ENCODE results near the gene NBPF11.
"Not testable (repeated sequence)": the region's sequence is repeated elsewhere in the genome, so short reads cannot be mapped to it uniquely, and the experiment has no call there.

The NBPF11 gene

DNA sequence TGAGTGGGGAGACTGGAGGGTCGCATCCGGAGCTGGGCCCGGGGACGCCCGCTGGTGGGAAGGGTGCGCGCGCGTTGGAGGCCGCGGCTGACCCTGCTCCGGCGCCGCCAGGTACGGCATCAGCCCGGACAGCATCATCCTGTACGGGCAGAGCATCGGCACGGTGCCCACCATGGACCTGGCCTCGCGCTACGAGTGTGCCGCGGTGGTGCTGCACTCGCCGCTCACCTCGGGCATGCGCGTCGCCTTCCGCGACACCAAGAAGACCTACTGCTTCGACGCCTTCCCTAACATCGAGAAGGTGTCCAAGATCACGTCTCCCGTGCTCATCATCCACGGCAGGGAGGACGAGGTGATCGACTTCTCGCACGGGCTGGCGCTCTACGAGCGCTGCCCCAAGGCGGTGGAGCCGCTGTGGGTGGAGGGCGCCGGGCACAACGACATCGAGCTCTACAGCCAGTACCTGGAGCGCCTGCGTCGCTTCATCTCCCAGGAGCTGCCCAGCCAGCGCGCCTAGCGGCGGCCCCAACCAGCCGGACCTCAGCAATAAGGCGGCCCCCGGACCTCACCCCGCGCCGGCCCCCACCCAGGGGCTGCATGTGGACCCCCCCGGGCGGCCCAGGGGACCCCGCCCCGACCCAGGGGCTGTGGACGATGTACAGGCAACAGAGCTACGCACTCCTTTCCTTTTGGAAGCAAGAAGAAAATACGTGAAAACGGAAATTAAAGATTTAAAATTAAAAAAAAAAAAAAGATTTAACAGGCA, 2.8 kb downstream of the NBPF11 start:
- DNase-seq (ENCODE audit: low read depth) = not testable (repeated sequence)

DNA sequence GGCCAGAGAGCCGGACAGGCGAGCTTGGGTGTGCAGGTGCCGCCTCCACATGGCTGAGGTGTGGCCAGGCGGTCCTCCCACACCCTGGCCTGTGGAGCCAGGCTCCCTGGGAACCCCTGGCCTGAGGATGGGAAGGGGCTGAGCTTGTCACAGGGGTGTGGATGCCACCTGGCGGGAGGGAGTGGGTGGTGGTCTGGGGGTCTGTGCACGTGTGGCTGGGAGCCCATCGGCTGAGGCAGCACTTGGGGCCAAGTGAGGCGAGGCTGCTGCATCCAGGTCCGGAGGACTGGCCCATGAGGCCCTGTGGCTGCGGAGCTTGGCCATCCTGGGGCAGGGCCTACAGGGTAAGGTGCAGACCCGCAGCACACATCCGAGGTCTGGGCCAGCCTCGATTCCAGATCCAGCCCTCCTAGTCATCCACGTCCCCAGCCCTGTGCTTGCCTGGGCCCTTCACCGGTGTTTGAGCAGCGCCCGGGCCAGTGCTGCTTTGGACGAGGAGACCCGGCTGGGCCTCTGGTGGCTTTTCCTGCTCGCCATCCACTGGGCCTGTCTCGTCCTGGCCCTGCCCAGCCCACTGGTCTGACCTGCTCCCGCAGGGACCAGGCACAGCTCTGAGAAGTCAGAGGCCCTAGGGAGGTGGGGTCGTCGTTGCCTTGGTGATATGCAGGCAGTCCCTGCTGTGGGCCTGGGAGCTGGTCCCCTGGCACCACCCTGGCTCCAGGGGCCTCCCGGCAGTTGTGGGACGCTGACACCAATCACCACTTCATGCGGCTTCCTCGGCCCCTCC, 4.8 kb downstream of the NBPF11 start:
- not testable (repeated sequence) for DNase-seq (ENCODE audit: low read depth)

DNA sequence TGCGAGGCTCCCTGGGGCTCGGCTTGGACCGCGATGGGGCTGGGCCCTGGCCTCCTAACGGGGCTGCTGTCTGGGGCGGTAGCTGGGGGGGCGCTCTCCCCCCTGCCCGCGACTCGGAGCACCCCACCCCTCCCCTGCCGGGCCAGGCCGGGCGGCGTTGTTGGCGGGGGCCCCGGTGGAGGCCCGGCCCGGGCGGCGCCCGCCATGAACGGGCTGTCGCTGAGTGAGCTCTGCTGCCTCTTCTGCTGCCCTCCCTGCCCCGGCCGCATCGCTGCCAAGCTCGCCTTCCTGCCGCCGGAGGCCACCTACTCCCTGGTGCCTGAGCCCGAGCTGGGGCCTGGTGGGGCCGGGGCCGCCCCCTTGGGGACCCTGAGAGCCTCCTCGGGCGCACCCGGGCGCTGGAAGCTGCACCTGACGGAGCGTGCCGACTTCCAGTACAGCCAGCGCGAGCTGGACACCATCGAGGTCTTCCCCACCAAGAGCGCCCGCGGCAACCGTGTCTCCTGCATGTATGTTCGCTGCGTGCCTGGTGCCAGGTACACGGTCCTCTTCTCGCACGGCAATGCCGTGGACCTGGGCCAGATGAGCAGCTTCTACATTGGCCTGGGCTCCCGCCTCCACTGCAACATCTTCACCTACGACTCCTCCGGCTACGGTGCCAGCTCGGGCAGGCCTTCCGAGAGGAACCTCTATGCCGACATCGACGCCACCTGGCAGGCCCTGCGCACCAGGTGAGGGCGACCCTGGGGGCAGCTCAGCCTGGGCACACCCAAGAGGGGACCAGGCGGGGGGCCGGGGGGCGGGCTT, 5.7 kb downstream of the NBPF11 start:
- DNase-seq (ENCODE audit: low read depth) = not testable (repeated sequence)

DNA sequence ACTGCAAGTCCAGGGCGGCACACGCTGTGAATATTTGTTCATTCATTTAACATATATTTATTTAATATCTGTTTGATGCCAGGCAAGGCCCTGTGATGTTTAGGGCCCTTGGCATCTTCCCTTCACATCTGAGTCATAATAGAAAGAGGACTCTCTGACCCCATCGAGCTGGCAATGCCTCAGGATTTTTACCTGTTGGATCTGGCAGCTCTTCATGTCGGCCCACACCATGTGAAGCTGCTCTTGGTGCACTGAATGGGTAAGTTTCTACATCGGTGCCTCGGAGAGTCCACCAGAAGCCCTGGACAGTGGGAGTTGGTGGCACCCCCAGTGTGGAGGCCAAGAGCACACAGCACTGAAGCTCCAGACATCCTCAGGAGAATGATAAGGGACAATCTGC, 8.9 kb downstream of the NBPF11 start:
- DNase-seq (ENCODE audit: low read depth) = not testable (repeated sequence)

DNA sequence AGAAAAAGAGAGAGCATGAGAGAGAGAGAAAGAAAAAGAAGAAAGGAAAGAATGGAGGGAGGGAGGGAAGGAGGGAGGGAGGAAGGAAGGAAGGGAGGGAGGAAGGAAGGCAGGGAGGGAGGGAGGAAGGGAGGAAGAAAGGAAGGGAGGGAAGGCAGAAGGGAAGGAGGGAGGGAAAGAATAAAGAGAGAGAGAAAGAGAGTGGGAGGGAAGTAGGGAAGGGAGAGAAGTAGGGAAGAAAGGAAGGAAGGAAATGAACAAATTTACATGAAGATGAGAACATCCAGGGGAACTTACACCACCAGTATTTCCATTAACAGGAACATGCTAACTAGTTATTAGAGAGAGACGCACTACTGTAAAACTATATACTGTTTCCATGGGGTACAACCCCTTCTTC, 10.1 kb downstream of the NBPF11 start:
- not testable (repeated sequence) for DNase-seq (ENCODE audit: low read depth)

DNA sequence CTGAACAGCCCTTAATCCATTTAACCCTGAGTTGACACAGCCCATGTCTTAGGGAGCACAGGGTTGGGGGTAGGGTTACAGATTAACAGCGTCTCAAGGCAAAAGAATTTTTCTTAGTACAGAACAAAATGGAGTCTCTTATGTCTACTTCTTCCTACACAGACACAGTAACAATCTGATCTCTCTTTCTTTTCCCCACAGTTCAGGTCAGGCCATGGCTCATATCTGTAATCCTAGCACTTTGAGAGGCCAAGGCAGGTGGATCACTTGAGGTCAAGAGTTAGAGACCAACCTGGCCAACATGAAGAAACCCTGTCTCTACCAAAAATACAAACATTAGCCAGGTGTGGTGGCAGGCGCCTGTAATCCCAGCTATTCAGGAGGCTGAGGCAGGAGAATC, 13.5 kb downstream of the NBPF11 start:
- not testable (repeated sequence) for DNase-seq (ENCODE audit: low read depth)

DNA sequence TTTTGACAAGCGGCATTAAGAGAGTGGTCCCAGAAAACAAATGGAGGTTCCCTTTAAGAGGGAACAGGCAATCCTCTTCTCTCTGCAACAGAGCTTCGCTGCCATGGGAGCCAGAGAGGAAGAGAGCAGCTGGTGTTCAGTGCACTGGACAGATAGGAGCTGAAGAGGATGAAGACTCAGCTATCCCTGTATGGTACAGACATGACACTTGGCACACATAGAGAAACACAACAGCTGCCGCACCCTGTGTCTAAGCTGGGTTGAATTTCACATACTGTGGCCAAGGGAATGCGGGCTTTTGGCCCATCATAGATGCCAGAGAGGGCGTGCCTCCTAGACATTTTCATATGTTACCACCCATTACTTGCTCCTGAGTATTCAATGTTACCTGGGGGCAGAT, 29.7 kb downstream of the NBPF11 start:
- DNase-seq (ENCODE audit: low read depth) = not testable (repeated sequence)

DNA sequence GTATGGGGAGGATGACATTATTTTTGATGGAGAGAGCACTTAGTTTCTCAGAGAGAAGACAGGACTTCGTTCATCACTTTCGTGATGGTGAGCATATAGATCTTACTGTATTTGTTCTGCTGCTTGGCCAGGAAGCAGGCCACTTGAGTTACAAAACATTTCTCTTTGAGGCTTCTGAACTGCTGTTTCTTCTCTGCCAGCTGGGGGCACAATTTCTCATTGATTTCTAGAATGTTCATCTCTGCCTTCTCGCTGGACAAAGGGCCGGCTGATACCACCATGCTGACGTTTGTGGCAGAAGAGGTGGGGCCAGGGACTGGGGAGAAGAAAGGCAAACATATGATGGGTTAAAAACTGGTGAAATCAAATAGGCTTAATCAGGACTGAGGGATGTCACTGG, 31.7 kb downstream of the NBPF11 start:
- DNase-seq (ENCODE audit: low read depth) = peak; percentile 45

DNA sequence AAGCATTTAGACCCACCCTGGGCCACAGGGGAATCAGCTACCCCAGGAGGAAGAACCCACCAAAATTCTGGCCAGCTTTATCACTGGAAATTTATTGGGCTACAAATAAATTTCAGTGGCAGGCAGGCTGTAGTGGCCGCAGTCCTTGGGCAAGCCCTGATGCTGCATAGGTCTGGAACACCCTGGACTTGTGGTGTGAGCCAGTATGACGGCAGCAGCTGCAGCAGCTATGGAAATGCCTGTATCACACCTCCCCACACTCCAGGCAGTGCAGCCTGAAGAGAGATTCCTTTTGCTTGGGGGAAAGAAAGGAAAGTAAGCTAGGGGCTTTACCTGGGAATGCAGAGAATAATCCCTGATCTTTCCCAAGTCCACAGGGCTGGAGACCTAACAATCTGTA, 56.3 kb downstream of the NBPF11 start:
- DNase-seq (ENCODE audit: low read depth) = not testable (repeated sequence)

DNA sequence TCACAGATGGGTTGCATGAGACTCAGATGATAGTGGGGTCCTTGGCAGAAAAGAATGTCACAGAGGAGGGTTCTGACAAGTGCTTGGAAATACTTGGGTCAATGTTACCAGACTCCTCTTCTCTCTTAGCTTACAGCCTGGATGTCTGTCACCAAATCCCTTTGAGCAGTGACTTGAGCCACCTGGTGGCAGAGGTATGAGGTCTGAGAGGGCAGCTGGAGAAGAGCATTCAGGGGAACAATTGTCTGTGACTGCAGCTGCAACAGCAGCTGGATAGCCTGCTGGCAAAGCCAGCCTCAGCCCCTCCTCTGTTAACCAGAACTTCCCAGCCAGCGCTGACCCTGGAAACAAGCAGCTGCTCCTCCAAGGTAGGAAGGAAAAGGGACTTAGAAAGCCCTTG, 65.9 kb downstream of the NBPF11 start:
- not testable (repeated sequence) for DNase-seq (ENCODE audit: low read depth)

DNA sequence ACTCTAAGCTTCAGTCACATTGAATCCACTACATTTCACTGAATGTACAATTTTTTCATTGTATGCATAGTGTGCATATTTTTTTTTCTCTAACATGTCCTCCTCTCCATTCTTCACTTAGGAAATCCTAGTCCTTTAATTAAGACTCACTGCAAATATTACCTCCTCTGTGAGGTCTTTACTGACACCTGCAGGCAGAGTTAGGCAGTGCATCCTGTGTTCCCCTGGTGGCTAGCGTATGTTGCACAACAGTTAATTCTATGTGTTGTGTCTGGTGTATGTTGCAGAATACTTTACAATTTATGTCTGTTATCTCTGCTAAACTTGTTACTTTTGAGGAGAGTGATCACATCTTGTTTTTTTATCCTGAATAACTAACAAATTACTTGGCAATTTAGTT, 70.9 kb downstream of the NBPF11 start:
- DNase-seq (ENCODE audit: low read depth) = not testable (repeated sequence)

DNA sequence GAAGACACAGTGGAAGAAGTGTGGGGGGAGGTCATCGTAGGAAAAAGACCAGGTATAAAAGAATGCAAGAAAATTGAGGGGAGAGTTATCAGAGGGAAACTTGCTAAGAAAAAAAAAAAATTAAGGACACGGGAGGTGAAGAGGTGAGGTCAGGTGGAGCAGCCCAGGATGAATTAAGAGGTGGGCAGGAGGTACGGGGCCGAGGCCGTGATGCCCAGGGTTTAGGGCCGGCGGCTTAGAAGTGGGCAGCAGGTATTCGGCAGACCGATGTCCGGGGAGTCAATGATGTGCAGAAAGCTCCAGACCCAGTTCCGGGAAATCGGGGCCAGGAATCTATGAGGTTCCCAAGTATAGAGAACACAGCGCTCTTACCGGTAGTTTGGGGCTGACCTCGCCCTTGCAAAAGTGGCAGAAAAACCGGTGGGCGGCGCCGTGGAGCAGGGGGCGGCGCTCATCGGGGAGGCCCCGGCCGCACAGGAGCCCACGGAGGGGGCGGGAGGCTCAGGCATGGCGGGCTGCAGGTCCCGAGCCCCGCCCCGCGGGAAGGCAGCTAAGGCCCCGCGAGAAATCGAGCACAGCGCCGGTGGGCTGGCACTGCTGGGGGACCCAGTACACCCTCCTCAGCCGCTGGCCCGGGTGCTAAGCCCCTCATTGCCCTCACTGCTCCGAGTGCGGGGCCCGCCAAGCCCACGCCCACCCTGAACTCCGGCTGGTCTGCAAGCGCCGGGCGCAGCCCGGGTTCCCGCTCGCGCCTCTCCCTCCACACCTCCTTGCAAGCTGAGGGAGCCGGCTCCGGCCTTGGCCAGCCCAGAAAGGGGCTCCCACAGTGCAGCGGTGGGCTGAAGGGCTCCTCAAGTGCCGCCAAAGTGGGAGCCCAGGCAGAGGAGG, 73.2 kb downstream of the NBPF11 start:
- DNase-seq (ENCODE audit: low read depth) = not testable (repeated sequence)

DNA sequence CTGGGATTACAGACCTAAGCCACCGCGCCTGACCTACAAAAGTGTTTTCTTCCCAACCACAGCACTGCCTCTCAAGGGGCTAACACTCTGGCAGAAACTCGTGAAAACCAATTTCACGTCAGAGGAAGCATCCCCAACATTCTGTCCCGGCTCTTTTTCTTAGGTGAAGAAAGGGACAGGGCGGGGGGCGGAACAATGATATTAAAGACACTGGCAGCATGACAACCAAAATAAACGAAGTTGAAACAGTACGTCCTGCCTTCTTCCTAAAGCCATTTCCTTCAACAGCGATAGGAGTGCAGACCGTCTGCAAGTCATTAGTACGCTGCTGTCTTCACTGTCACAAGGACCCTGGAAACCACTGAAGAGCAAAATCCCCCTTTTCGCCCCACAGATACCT, 74.0 kb downstream of the NBPF11 start:
- DNase-seq (ENCODE audit: low read depth) = not testable (repeated sequence)

DNA sequence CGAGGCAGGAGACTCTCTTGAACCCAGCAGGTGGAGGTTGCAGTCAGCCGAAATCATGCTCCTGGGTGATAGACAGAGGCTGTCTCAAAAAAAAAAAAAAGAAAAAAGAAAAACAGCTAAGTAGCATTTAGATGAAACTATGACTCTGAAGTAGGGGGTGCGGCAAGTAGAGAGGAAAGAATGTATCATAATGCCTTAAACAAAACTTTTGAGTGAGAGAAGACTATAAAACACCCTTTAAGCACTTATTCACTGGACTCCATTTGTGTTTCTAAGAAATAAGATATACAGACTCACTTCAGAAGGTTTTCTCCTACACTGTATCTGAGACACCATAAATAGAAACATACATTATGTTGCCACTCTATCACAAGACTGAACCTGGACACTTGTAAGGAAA, 74.6 kb downstream of the NBPF11 start:
- not testable (repeated sequence) for DNase-seq (ENCODE audit: low read depth)

DNA sequence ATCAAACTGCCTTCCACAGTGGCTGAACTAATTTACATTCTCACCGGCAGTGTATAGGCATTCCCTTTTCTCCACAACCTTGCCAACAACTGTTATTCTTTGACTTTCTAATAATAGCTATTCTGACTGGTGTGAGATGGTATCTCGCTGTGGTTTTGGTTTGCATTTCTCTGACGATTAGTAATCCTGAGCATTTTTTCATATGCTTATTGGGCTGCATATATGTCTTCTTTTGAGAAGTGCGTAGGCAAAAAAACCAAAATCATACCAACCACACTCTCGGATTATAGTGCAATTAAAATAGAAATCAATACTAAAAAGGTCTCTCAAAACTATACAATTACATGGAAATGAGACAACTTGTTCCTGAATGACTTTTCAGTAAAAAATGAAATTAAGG, 78.7 kb downstream of the NBPF11 start:
- DNase-seq (ENCODE audit: low read depth) = not testable (repeated sequence)

DNA sequence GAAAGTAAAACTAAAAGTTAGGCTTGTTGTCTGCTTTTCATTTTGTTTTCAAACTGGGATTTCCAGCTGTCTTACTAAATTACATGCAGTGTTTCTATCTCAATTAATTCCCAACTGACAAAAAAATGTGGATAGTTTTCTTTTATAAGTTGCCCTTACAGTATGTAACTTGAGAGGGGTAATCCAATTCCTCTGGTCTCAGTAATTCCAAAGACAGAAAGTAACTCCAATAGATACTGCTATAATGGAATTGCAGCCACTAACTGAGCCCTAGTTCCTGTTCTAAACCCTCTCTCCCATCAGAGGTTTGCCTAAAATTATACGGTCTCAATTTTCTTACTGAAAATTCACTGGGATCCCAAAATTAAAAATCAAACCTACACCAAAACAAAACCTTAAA, 83.5 kb downstream of the NBPF11 start:
- not testable (repeated sequence) for DNase-seq (ENCODE audit: low read depth)

DNA sequence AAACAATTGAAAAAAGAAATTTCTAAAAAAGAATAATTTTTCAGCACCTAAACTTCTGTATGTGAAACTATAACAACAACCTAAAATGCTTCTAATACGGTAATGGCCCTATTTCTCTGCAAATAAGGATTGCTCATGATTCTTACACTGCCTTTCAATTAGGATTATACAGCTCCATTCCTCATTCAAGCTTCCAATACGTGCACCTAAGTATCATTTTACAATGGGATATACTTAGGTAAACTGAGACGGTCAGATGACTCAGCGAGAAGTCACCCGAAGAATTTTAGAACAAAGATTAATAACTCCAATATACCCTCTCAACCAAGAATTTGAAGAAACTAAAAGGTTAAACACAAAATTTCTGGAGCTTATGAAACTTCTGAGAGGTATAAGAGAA, 83.9 kb downstream of the NBPF11 start:
- DNase-seq (ENCODE audit: low read depth) = not testable (repeated sequence)

DNA sequence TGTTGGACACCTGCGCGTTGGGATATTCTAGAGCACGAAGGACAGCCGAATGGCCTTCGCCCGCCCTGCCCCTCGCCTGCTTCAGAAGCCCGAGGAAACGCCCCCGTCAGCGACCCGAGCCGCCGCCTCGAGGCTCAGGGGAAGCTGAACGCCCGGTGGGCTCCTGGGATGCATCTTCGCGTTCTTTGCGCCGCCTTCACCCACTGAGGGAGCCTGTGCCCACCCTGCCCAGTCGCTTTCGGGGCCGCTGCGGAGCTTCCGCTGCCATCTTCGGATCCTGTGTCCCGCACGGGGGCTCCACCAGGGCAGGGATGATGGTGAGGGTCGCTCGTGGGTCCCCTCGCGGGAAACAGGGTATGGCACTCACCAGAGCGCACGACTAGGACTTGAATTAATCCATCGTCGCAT, 91.8 kb downstream of the NBPF11 start:
- not testable (repeated sequence) for DNase-seq (ENCODE audit: low read depth)

DNA sequence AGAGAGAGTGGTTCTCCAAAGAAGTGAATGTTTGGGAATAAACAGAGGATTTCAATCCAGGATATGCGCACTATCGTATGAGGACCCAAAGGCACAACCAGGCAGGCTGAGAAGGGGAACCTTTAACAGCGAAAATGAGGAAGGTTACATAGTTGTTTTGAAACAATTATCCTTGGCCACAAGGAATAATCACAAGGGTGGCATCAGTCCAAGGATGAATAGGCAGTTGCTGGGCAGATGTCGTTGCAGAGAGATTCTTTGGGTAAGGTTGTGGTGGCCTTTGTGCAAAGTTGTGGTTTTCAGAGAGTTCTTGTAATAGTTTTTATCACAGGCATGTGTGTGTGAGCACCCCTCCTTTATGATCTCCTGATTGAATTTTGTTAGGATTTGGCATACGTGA, 94.7 kb downstream of the NBPF11 start:
- peak; percentile 39 for DNase-seq (ENCODE audit: low read depth)
